Activated T-helper 17 cell treated with anti-CD3 and anti-CD28 coated beads, Interleukin-2, amount 50 U/mL, for 72 hours (primary cell): ENCODE results near the gene PPP6R1. TPM values are rescaled to one million over a fixed set of nuclear protein-coding genes. Genes with fewer than 3 reads are reported as not detected.

Experiments used
- ATAC-seq: fragments of 150-1000 bp; cut with Tn5 transposase; replicated peaks from 2 replicates; pipeline ENCODE4 v1.10.0; 2021; ENCODE audit warnings: mild to moderate bottlenecking, moderate library complexity
- H3K27ac Mint-ChIP-seq: one replicate; pipeline ENCODE4 v1.8.0; 2022; ENCODE audit warnings: mixed read lengths
- H3K27me3 Mint-ChIP-seq: one replicate; pipeline ENCODE4 v1.8.0; 2022; ENCODE audit warnings: mixed read lengths
- H3K36me3 Mint-ChIP-seq: one replicate; pipeline ENCODE4 v1.8.0; 2022; ENCODE audit warnings: low read depth, mild to moderate bottlenecking, mixed read lengths
- H3K4me1 Mint-ChIP-seq: one replicate; pipeline ENCODE4 v1.8.0; 2022; ENCODE audit warnings: mixed read lengths
- H3K4me3 Mint-ChIP-seq: one replicate; pipeline ENCODE4 v1.8.0; 2022; ENCODE audit warnings: mild to moderate bottlenecking, mixed read lengths
- H3K9me3 Mint-ChIP-seq: one replicate; pipeline ENCODE4 v1.8.0; 2022; ENCODE audit warnings: mixed read lengths
- total RNA-seq, 2 donors: library from RNA; stranded (reverse); gene quantifications; one replicate each; pipeline ENCODE4 v1.2.3, GENCODE V29; 2022

PPP6R1 gene
- total RNA-seq, 2 donors from 2014 or later = 156 to 319 TPM

GRCh38 chr19:55273978-55274707 lies 15.3 kb upstream of the PPP6R1 start:
- Mint-ChIP-seq H3K4me3 (no peak overlapping the region), H3K27me3 (no peaks in the 10 kb centered on the region)
- ATAC-seq = no peak

GRCh38 chr19:55272142-55272541 lies 13.3 kb upstream of the PPP6R1 start:
- Mint-ChIP-seq H3K9me3 (no peaks in the 10 kb centered on the region), H3K27ac (no peak overlapping the region), H3K36me3 (peaks cover 51% of the 10 kb centered on the region), H3K27me3 (no peaks in the 10 kb centered on the region), H3K4me1 (peaks cover 14% of the 10 kb centered on the region), H3K4me3 (no peak overlapping the region)
- ATAC-seq = no peak

More at GRCh38 chr19:55273978-55274707, 15.3 kb upstream of the PPP6R1 start:
- Mint-ChIP-seq H3K4me1 (peaks cover 14% of the 10 kb centered on the region), H3K27ac (no peak overlapping the region), H3K36me3 (peaks cover 49% of the 10 kb centered on the region), H3K9me3 (no peaks in the 10 kb centered on the region)

DNA sequence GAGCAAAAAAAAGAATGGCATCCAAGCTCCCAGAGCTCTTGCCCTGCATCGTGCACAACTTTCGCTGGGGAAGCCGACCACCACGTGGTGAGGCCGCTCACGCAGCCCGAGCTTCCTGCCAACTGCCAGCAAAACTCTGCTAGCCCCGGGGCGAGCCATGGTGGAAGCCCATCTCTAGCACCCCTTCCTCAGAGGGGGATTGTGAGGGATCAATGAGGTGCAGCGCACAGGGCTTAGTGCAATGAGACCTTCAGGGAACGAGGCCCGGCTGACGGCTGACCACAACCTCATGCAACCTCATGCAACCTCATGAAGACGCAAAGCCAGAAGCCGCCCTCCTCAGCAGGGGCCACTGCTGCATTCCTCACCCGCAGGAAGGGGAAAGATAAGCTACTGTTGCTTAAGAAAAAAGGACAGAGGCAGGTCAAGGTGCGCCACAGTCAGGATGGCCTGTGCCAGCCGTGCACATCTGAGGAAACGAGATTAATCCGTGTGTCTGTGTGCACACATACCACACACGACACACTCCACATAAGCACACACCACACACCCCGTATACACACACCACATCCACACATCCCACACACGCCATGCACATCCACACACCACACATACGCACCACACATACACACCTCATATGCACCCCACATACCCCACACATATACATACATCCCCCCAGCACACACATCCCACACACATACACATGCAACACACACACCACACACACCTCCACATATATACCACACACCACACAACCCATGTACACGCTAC lies 11.5 kb upstream of the PPP6R1 start:
- peaks cover 16% of the 10 kb centered on the region for H3K4me1 Mint-ChIP-seq
- H3K27ac Mint-ChIP-seq = no peak overlapping the region
- H3K4me3 Mint-ChIP-seq = no peak overlapping the region
- H3K27me3 Mint-ChIP-seq = no peaks in the 10 kb centered on the region
- peaks cover 41% of the 10 kb centered on the region for H3K36me3 Mint-ChIP-seq
- no peak for ATAC-seq
- peaks cover 5% of the 10 kb centered on the region for H3K9me3 Mint-ChIP-seq

- ATAC-seq = no peak
- Mint-ChIP-seq H3K4me3 (no peak overlapping the region), H3K27ac (no peak overlapping the region)
These were observed 10.5 kb upstream of the PPP6R1 start for GRCh38 chr19:55269299-55269698.

DNA sequence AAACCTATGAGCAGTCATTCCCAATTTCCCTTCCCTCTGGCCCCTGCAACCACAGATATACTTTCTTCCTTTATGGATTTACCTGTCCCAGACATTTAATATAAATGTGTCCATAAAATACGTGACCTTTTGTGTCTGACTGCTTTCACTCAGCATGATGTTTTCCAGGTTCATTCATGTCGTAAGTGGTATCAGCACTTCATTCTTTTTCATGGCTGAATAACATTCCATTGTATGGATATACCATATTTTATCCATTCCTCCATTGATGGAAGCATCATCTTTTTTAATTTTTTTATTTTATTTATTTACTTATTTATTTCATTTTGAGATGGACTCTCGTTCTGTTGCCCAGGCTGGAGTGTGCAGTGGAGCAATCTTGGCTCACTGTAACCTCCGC lies 8.0 kb upstream of the PPP6R1 start:
- Mint-ChIP-seq H3K4me1 (peaks cover 16% of the 10 kb centered on the region), H3K9me3 (peaks cover 5% of the 10 kb centered on the region), H3K4me3 (no peak overlapping the region)

More at GRCh38 chr19:55269299-55269698, 10.5 kb upstream of the PPP6R1 start:
- H3K27me3 Mint-ChIP-seq = no peaks in the 10 kb centered on the region
- peaks cover 16% of the 10 kb centered on the region for H3K4me1 Mint-ChIP-seq
- peaks cover 5% of the 10 kb centered on the region for H3K9me3 Mint-ChIP-seq
- H3K36me3 Mint-ChIP-seq = peaks cover 41% of the 10 kb centered on the region

DNA sequence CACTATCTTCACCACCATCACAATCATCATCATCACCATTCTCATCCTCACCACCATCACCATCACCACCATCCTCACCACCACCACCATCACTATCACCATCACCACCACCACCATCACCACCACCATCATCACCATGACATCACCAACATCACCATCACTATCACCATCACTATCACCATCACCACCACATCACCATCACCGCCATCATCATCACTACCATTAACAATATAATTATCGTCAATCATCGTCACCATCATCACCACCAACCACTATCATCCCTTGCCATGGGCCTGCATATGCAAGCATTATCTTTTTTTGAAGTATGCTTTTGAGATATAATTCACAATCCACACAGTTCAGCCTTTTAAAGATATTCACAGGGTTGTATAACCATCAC lies 7.6 kb upstream of the PPP6R1 start:
- no peak for ATAC-seq
- H3K4me3 Mint-ChIP-seq = no peak overlapping the region
- H3K4me1 Mint-ChIP-seq = peaks cover 16% of the 10 kb centered on the region
- H3K9me3 Mint-ChIP-seq = peaks cover 5% of the 10 kb centered on the region
- H3K36me3 Mint-ChIP-seq = peaks cover 21% of the 10 kb centered on the region
- H3K27ac Mint-ChIP-seq = no peak overlapping the region
- H3K27me3 Mint-ChIP-seq = no peaks in the 10 kb centered on the region

More for the DNA sequence above, 8.0 kb upstream of the PPP6R1 start:
- H3K27me3 Mint-ChIP-seq = no peaks in the 10 kb centered on the region
- no peak for ATAC-seq
- H3K27ac Mint-ChIP-seq = no peak overlapping the region
- peaks cover 25% of the 10 kb centered on the region for H3K36me3 Mint-ChIP-seq

DNA sequence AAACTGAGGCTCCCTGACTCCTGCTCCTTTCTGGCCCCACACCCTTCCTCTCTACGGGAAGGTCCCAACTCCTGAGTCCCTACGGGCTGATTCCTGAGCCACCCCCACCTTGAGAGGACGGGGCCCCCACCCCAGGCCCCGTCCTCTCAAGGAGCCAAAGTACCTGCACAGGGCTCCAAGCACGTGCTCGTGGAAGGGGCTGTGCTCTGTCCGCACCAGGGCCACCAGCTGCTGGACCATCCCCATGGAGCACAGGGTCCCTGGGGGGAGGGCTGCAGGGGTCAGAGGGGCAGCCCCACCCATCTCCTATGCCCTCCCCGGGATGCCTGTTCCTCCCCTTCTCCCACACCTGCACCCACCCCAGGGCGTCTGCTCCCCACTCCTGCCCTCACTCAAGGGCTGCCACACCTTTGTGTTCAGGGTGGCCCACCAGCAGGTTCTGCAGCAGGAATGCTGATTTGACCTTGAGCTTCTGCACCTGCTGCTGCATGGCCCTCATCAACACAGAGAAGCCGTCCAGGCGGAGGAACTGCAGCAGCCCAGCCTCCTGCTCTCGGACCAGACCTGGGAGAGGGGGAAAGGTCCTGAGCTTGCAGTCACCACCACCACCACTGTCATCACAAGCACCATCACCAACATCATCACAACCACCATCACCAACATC lies 7.0 kb upstream of the PPP6R1 start:
- H3K4me3 Mint-ChIP-seq = no peak overlapping the region
- no peak overlapping the region for H3K27ac Mint-ChIP-seq
- ATAC-seq = no peak
- peaks cover 19% of the 10 kb centered on the region for H3K36me3 Mint-ChIP-seq
- H3K9me3 Mint-ChIP-seq = peaks cover 5% of the 10 kb centered on the region
- no peaks in the 10 kb centered on the region for H3K27me3 Mint-ChIP-seq
- peaks cover 16% of the 10 kb centered on the region for H3K4me1 Mint-ChIP-seq

DNA sequence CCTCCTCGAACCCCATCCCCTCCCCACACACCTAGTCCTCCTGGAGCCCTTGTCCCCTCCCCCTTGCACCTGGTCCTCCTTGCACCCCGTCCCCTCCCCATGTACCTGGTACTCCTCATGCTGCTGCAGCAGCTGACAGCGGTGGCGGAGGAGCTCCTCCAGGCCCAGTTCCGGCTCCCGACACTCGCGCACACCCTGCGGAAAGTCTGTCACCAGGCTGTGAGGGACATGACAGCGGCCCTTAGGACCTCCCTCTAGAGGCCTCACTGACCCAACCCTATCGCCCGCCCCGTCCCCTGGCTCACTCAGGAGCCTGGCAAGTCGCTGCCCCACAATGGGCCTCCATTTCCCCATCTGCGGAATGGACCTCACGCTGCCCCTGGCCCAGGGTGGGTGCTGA lies 6.4 kb upstream of the PPP6R1 start:
- H3K27me3 Mint-ChIP-seq = no peaks in the 10 kb centered on the region
- no peak for ATAC-seq
- no peak overlapping the region for H3K4me3 Mint-ChIP-seq
- H3K9me3 Mint-ChIP-seq = peaks cover 5% of the 10 kb centered on the region
- H3K36me3 Mint-ChIP-seq = peaks cover 19% of the 10 kb centered on the region
- H3K27ac Mint-ChIP-seq = no peak overlapping the region
- peaks cover 16% of the 10 kb centered on the region for H3K4me1 Mint-ChIP-seq

GRCh38 chr19:55264531-55264930 lies 5.7 kb upstream of the PPP6R1 start:
- Mint-ChIP-seq H3K27ac (no peak overlapping the region), H3K4me1 (peaks cover 16% of the 10 kb centered on the region), H3K36me3 (peaks cover 17% of the 10 kb centered on the region), H3K27me3 (no peaks in the 10 kb centered on the region), H3K9me3 (peaks cover 5% of the 10 kb centered on the region), H3K4me3 (no peak overlapping the region)
- no peak for ATAC-seq

GRCh38 chr19:55262359-55262758 lies 3.5 kb upstream of the PPP6R1 start:
- Mint-ChIP-seq H3K27me3 (no peaks in the 10 kb centered on the region), H3K27ac (peak overlapping the region; percentile 50), H3K4me3 (no peak overlapping the region), H3K9me3 (peaks cover 5% of the 10 kb centered on the region), H3K4me1 (peaks cover 14% of the 10 kb centered on the region), H3K36me3 (peaks cover 22% of the 10 kb centered on the region)
- ATAC-seq = no peak

DNA sequence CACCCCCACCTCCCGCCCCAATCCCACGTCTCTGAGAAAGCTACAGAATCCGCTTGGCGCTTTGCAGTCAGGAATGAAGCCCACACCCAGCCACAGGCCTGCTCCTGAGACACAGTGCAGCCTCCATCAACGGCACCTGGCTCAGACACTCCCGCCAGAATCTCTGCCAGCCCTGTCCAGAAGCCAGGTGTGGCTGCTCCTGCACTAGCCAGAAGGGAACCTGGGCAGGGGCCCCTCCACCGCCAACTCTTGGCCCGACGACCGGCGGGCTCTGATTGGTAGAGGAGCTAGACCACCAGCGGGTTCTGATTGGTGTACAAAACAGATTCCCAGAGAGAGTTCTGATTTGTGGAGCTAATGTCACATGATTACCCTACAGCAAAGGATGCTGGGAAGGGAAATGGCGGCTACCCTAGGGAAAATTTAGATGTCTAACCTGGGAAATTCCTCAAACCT lies 2.9 kb upstream of the PPP6R1 start:
- ATAC-seq = no peak
- Mint-ChIP-seq H3K4me3 (no peak overlapping the region), H3K27ac (no peak overlapping the region), H3K9me3 (peaks cover 5% of the 10 kb centered on the region), H3K36me3 (peaks cover 28% of the 10 kb centered on the region), H3K4me1 (peaks cover 16% of the 10 kb centered on the region), H3K27me3 (no peaks in the 10 kb centered on the region)

GRCh38 chr19:55259540-55260210 lies 858 bp upstream of the PPP6R1 start:
- ATAC-seq = no peak
- H3K4me1 Mint-ChIP-seq = peaks cover 19% of the 10 kb centered on the region
- no peaks in the 10 kb centered on the region for H3K27me3 Mint-ChIP-seq
- H3K4me3 Mint-ChIP-seq = peak overlapping the region; percentile 96
- peaks cover 48% of the 10 kb centered on the region for H3K36me3 Mint-ChIP-seq
- H3K9me3 Mint-ChIP-seq = no peaks in the 10 kb centered on the region
- peak overlapping the region; percentile 99 for H3K27ac Mint-ChIP-seq

DNA sequence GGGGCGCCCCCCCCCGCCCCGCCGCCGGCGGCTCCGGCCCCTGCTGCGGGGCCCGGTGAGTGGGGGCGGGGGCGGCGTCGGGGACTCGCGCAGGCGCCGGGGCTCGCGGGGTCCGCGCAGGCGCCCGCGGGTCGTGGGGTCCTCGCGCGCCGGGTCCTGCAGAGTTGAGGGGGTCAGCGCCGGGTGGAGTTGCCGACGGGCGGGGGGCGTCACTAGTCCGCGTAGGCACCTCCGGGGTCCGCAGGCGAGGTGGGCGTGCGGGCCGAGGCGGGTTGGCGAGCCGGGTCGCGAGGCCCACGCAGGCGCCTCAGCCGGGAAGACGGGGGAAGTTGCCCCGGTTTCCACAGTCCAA lies 365 bp downstream of the PPP6R1 start:
- Mint-ChIP-seq H3K4me1 (peaks cover 29% of the 10 kb centered on the region), H3K27ac (peak overlapping the region; percentile 98), H3K27me3 (no peaks in the 10 kb centered on the region), H3K9me3 (no peaks in the 10 kb centered on the region), H3K36me3 (peaks cover 61% of the 10 kb centered on the region), H3K4me3 (peak overlapping the region; percentile 96)
- ATAC-seq = peak; percentile 6
